Measurements from ENCODE around the gene DNTTIP2.
A peak's percentile ranks its signal among the peaks of the same experiment; 100 is the strongest.
"Not testable (repeated sequence)": the region's sequence is repeated elsewhere in the genome, so short reads cannot be mapped to it uniquely, and the experiment has no call there.

DNTTIP2 gene, protein sequence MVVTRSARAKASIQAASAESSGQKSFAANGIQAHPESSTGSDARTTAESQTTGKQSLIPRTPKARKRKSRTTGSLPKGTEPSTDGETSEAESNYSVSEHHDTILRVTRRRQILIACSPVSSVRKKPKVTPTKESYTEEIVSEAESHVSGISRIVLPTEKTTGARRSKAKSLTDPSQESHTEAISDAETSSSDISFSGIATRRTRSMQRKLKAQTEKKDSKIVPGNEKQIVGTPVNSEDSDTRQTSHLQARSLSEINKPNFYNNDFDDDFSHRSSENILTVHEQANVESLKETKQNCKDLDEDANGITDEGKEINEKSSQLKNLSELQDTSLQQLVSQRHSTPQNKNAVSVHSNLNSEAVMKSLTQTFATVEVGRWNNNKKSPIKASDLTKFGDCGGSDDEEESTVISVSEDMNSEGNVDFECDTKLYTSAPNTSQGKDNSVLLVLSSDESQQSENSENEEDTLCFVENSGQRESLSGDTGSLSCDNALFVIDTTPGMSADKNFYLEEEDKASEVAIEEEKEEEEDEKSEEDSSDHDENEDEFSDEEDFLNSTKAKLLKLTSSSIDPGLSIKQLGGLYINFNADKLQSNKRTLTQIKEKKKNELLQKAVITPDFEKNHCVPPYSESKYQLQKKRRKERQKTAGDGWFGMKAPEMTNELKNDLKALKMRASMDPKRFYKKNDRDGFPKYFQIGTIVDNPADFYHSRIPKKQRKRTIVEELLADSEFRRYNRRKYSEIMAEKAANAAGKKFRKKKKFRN

DNA sequence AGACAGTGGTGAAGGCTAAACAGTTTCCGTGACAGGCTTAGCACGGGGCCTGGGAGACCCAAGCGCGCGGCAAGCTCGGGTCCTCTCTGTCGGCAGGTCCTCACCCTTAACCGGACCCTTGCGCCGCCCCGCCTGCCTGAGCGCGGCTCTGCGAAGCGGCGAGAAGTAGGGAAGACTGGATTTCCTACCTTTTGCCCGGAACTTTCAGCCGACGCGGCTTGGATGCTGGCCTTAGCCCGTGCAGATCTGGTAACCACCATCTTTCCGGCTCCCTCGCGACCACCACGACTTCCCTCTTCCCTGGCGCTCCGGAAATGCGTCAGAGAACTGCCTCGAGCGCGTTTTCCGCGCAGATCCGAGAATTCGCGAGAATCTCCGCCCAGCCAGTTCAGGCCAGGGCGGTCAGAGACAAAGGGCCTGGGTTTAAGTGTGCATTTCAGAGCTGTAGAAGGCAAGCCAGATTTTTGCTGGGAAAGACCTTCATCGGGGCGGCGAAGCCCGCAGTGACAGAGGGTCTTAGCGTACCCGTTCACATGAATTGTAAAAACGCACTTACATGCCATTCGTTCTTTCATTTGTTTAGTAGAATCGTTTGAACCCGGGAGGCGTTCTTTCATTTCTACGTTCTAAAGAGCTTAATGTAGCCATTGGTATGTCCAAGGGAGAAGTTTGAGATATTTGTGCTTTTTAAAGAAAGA lies at the start of gene DNTTIP2:
DNTTIP2 (minus strand) TSS at position 318 of the 698 bp plus-strand sequence; CDS start at position 260, 58 bp downstream.
- DNase-seq (ENCODE audit: low read depth), result peak; percentile 91

DNA sequence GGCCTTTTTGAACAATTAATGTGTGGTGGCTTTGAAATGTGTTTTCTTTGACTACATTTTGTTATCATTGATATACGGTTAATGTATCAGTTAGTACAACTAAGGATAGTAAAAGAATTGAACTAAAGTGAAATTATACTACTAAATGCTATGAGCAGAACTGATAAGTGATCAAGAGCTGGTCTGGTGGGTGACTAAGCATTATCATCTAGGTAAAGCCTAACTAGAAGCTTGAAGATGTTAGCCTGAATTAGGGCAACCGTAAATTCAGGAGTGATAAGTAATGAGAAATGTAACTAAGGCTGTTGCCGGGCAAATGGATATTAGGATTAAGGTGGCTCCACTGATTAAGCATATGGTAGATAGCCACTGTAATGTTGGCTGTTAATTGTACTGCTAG lies 46.2 kb upstream of the DNTTIP2 start:
- no peak for DNase-seq (ENCODE audit: low read depth)

DNA sequence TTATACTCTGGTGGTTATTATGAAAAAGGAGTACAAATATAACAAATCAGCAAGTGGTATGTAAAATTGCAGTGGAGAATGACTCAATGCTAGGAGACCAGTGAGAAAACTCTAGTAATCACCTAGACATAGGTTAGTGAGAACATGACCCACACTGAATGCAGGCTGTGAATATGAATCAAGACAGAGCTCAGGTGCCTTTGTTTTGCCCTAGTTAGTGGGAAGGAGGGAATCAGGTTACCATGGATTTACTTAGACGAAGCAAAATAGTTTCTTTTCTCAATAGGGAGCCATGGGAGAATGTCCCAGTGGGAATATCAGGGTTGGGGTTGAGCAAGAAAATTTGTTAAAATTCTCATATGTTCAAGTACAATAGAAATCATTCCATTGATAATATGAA lies 40.8 kb upstream of the DNTTIP2 start:
- no peak for DNase-seq (ENCODE audit: low read depth)

DNA sequence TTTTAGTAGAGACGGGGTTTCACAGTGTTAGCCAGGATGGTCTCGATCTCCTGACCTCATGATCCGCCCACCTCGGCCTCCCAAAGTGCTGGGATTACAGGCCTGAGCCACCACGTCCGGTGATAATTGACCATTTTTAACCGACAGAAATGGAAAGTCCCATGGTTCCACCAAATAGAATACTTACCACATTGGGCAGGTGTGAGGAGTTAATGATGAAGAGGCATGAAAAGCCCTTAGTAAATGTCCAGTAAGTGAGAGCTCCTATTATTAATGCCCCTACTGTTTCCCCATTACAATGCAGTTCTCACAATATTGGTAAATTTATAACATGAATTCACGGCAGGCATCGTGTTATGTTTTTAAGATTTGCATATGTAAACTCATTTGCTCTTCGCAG lies 38.3 kb upstream of the DNTTIP2 start:
- DNase-seq (ENCODE audit: low read depth), result no peak

DNA sequence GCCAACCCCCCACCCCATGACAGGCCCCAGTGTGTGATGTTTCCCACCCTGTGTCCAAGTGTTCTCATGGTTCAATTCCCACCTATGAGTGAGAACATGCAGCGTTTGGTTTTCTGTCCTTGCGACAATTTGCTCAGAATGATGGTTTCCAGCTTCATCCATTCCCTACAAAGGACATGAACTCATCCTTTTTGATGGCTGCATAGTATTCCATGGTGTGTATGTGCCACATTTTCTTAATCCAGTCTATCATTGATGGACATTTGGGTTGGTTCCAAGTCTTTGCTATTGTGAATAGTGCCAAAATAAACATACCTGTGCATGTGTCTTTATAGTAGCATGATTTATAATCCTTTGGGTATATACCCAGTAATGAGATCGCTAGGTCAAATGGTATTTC lies 31.9 kb upstream of the DNTTIP2 start:
- DNase-seq (ENCODE audit: low read depth), result not testable (repeated sequence)

DNA sequence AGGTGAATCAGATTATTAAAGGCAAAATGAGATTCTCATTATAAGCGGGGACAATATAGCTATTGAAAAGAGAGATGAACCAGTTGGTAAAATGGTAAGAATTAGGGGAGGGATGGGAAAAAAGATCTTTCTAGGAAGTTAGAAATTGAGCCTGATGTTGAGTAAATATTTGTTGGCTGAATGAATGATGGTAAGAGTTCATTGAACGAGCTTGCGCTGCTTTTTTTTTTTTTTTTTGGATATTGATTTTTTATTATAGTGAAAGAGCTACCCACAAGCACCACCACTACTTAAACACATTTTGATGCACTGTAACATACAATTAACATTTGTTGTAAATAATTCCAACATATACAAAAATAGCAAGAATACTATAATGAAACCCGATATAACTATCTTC lies 31.3 kb upstream of the DNTTIP2 start:
- no peak for DNase-seq (ENCODE audit: low read depth)

DNA sequence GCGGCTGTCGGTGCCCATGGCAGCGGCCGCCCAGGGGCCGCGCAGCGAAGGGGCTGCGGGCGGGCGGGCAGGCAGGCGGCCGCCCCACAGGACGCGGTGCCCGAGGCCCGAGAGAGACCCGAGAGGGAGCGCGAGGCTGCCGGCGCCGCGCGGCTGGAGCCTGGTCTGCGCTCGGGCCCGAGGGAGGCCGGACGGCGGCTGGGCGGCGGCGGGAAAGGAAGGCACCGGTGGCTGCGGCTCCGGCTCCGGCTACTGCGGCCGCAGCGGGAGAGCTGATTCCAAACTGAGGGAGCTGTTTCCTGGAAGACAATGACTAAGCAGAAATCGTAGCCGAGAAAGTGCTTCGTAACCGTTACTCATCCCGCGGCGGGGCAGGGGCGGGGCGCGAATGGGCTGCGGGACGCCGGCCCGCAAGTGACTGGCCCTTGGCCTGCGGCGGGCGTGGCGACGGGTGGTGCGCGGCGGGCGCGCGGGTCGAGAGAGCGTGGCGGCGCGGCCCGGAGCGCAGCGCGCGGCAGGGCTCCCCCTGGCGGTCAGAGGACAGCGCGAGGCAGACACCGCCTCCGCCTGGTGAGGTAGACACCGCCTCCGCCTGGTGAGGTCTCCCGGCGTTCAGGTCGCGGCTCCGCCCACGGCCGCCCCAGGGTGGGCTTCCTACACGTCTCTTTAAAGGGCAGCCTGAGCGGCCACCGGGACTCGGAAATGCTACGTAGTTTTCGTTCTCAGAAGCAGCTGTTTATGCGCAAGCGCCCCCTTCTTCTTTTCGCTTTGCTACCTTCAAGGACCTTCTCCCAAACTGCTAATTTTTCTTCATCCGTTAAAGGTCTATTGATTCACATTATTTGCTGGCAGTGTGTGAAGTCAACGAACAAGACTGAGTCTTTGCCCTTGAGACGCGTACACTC lies 30.4 kb upstream of the DNTTIP2 start, which contains the start of gene GCLM:
GCLM (minus strand) TSS at position 285 of the 905 bp plus-strand sequence; CDS start at position 18, 267 bp downstream.
- DNase-seq (ENCODE audit: low read depth), result peak; percentile 97

DNA sequence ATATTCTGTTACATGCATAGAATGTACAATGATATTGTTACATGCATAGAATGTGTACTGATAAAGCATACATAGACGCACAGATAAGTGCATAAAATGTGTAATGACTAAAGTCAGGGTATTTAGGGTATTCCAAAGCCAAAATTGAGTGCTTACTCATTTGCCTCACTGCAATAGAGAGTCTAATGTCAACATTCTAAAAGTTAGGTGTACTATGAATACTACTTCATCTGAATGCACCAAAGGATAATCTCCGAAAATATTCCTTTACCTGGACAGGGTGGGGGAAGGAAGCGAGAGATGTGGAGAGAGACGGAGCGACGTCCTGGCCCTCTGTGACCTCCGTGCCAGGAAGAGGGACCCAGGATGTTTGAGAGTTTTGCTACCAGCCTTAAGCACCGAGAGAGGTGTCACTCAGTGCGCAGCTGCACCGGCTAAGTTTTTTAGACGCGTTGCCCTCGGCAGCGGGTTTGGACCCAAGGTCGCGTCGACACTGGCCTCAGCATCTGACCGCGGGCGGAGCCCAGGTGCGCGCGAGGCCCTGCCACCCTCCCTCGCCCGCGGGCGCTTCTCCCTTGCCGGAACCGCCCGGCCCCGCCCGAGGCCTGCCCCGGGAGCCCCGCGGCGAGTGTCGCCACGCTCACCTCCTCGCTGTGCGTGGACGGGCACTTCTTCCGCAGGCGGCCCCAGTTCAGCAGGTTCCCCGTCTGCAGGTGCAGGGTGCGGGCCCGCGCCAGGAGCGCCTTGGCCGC lies 29.6 kb upstream of the DNTTIP2 start:
- peak; percentile 22 for DNase-seq (ENCODE audit: low read depth)

DNA sequence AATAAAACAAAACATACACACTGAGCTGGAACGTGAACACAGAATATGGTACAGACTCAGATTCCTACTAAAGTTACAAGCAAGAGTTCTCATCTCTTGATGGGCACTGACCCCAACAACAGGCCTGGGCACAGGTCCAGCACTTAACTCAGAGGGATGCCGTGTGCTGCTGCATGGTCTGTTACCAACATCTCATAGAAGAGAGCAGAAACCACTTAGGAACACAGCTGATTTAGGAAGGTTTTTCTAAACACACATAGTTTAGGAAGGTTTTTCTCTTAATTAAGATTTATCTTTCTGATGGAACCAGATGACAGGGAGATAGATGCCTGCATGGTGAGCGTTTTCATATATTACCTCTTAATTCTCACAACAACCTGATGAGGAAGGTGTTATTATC lies 28.7 kb upstream of the DNTTIP2 start:
- peak; percentile 70 for DNase-seq (ENCODE audit: low read depth)

DNA sequence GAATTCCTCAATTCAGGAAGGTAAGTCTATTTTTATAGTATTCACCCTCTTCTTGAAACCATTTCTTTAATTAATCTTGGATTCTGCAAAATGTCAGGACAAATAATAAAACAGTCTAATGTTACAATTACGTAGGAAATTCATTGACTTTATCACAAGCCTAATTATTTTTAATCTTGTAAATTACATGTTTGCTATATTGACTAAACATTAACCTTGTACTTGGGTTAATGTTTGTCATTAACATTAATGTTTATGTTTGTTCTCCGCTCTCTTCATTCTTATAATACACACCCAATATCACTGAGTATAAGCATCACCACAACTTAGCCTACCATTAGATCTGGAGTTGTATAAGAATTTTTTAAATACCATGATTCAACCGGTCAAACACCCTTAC lies 27.5 kb upstream of the DNTTIP2 start:
- no peak for DNase-seq (ENCODE audit: low read depth)

DNA sequence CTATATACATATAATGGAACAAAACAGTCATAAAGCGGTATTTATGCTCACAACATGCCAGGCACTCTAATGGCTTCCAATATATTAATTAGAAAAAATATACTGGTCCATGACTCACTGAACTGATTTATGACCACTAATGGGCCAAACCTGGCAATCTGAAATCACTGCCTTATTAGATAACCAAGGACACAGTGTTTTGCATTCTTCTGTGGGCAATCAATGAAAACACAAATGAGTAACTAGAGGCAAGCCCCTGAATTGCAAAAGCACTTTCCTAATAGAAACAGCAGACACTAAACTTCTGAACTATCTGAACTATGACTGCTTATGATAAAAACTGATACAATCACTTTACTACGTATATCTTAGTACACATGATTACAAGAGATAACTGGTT lies 26.7 kb upstream of the DNTTIP2 start:
- DNase-seq (ENCODE audit: low read depth), result peak; percentile 73

DNA sequence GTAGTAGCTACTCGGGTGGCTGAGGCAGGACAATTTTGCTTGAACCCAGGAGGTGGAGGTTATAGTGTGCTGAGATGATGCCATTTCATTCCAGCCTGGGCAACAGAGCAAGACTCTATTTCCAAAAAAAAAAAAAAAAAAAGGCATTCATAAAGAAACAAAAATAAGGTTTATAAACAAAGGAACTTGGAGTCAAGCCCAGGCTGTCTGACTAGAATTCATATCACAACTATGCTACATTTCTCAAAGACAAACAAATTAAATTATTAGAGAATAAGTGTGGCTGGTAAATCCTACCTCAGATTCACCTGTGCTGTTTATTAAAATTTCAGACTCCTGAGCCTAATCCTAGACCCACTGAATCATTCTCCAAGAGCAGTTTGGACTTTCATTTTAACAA lies 26.0 kb upstream of the DNTTIP2 start:
- peak; percentile 55 for DNase-seq (ENCODE audit: low read depth)

DNA sequence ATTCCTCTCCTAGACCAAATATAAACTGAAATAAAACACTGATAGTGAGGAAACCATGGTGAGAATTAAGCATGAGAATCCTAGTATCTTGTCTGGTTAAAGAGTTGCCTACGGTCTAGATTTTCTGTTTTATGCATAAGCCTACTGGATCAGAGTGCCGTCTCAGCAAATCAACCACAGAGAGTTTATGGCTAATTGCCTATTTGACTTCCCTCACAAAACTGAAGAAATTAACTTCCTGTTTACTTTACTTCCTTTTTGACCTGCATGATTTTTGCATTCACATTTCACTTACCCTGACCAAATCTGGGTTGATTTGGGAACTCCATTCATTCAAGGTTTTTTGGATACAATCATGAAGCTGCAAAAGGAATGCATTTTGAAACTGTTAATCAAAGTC lies 25.2 kb upstream of the DNTTIP2 start:
- DNase-seq (ENCODE audit: low read depth), result peak; percentile 38

DNA sequence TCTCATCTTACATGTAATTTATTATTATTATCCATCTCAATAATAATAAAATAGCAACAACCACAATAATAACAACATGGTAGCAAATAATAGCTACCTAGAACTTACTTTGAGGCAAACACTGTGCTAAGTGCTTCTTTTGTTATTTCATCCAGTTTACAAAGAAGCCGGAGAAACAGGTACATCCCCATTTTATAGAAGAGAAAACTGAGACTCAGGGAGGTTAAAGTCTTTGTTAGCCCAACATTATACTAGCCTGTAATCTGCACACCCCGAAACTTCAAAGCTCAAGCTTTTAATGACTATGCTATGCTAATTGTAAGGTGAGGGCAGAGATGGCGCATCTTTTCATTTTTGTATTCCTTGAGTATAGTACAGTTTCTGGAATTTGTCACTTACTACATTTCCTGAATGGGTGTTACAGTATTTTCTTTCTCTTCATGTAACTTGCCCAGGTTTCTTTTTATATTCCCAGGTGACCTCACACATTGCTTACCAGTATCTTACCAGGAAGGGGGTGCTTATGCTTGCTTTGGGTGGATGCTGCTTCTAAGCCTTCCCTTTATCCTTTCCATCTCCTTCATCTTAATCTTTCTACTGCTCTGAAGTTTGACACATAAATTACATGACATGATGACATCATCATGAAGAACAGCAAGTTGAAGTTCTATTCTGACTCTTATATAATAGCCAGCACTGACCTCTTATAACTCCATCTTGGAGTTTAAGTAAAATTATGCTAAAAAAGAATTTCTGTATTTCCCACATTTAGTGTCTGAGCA lies 21.9 kb upstream of the DNTTIP2 start:
- no peak for DNase-seq (ENCODE audit: low read depth)

DNA sequence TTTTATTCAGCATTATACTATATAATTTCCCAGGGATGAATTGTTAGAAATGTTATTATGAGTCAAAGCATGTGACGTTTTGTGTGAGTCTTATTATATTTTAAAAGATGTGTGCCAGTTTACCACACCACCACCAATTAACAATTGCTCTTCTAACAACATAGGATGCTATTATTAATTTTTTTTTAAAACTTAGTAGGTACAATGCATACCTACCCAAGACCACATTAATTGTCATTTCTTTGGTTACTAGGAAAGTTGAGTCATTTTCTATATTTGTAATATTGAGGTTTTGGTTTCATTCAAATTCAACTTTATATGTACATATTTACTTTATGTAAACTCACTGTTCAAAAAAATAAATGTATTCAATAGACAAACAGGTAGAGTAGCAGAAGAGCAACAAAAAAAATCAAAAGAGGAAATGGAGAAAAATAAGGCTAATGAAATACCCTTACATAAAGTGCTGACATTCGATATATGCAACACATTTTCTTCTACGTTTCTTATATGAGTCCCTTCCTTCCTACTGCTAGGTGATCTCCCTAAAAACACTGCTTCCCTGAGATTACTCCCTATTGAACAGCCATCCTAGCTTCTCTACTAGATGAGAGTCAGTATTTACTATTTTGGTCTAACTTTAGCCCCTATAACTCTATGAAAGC lies 20.7 kb upstream of the DNTTIP2 start:
- DNase-seq (ENCODE audit: low read depth), result no peak

DNA sequence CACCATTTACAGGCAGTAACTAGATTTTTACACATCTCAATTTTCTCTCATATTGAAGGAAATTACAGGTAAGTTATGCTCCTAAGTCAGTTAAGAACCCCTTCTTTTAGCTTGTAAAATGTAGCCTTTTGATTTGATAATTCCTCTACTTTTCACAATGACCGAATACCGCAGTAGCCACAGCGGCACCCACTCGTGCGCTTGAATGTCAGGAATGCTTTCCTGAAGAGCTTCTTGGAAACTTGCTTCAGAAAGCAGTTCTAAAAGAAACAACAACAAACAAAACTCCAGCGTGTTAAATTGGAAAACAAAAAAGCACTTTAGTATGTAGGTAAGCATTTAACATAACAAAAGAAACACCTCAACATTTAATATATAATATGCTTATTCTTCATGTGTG lies 9.9 kb upstream of the DNTTIP2 start:
- DNase-seq (ENCODE audit: low read depth), result no peak

DNA sequence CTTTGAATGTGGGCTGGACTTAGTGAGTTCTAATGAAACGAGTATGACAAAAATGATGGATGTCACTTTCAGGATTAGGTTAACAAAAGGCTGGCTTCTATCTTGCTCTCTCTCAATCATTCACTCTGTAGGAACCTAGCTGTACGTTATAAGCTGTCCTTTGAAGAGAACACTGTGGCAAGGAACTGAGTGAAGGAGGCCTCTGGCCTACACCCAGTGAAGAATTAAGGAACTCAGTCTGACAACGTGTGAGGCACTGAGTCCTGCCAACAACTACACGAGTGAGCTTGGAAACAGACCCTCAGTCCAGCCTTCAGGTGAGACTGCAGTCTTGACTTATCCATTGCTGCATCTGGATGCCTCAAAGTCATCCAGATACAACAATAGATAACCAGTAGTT lies 3.3 kb upstream of the DNTTIP2 start:
- DNase-seq (ENCODE audit: low read depth), result no peak

DNA sequence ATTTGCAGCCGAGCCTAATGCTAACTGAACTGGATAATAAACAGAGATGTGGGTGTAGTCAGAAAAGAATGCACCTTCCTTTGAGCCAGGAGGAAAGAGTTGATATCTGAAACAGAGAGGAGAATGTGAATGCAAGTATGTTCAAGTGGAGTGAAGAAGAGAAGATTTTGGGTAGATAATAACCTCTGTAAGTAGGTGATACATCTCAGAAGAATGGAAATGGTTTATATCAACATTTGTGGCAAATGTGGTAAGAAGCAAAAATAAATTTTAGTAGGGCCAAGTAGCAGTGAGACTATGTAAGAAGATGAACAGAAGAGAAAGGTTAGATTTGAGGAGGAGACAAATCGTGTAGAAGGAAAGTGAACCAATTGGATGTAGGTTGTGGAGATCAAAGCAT lies 1.7 kb upstream of the DNTTIP2 start:
- no peak for DNase-seq (ENCODE audit: low read depth)

DNA sequence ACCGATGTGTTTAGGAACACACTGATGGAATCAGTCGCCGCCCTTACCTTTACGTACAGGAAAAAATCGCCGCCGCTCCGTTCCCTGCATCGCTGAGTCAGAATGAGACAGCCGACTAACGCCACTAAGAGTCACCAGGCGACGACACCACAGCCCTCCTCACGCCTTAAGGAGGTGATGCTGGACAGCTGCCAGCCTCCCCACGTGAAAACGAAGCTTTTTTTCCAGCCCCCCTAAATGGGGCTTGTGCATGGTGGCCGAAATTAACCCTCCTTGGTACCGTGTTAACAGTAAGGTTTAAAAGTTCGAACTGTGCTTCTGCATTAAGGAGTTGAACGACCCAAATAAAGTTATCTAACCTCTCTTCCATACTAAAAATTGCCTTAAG lies 511 bp downstream of the DNTTIP2 start:
- DNase-seq (ENCODE audit: low read depth), result peak; percentile 17

DNA sequence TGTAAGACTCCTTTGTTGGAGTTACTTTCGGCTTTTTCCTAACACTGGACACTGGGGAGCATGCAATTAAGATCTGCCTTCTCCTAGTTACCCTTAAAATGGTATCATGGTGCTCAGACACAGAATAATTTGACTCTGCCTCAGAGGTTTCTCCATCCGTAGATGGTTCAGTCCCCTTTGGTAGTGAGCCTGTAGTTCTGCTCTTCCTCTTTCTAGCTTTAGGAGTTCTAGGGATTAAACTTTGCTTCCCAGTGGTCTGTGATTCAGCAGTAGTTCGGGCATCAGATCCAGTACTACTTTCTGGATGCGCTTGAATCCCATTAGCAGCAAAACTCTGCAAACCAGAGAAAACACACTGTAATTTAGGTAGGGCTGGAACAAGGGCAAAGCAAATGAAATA lies 1.5 kb downstream of the DNTTIP2 start:
- no peak for DNase-seq (ENCODE audit: low read depth)

Measured in iris pigment epithelial cell (primary cell).